H9 (cell line): ENCODE measurements around the gene TFCP2. TPM values are rescaled to one million over a fixed set of nuclear protein-coding genes. Genes with fewer than 3 reads are reported as not detected.

Experiments used
- DNase-seq: peaks from one replicate; pipeline ENCODE4 v3.0.0-alpha.2; 2017
- H2AFZ ChIP-seq: one replicate; pipeline ENCODE4 v1.6.1; 2013; ENCODE audit warnings: mild to moderate bottlenecking, low read length, control low read depth, moderate library complexity
- H2AK5ac ChIP-seq: 2 replicates; pipeline ENCODE4 v1.6.1; 2013; ENCODE audit warnings: low read length, control low read depth, mixed read lengths; ENCODE audit not compliant: insufficient read length
- H2BK120ac ChIP-seq: one replicate; pipeline ENCODE4 v1.6.1; 2013; ENCODE audit warnings: low read depth, mild to moderate bottlenecking, low read length, control low read depth, inconsistent platforms; ENCODE audit not compliant: poor library complexity, severe bottlenecking
- H2BK12ac ChIP-seq: 2 replicates; pipeline ENCODE4 v1.6.1; 2013; ENCODE audit warnings: low read length, control low read depth, mixed read lengths, low read depth; ENCODE audit not compliant: insufficient read length
- H2BK15ac ChIP-seq: 2 replicates; pipeline ENCODE4 v1.6.1; 2013; ENCODE audit warnings: low read depth, low read length, control low read depth
- H2BK20ac ChIP-seq: one replicate; pipeline ENCODE4 v1.6.1; 2013; ENCODE audit warnings: low read depth, mild to moderate bottlenecking, low read length, control low read depth, inconsistent platforms; ENCODE audit not compliant: poor library complexity, severe bottlenecking
- H2BK5ac ChIP-seq: 2 replicates; pipeline ENCODE4 v1.6.1; 2013; ENCODE audit warnings: low read length, control low read depth, mixed read lengths; ENCODE audit not compliant: insufficient read length
- H3K14ac ChIP-seq: 2 replicates; pipeline ENCODE4 v1.6.1; 2013; ENCODE audit warnings: low read length, control low read depth; ENCODE audit not compliant: insufficient read depth
- H3K18ac ChIP-seq: 2 replicates; pipeline ENCODE4 v1.6.1; 2013; ENCODE audit warnings: low read depth, mild to moderate bottlenecking, mixed read lengths, low read length, control low read depth; ENCODE audit not compliant: insufficient read length
- H3K23ac ChIP-seq: 2 replicates; pipeline ENCODE4 v1.6.1; 2013; ENCODE audit warnings: low read length, control low read depth, mixed read lengths, low read depth; ENCODE audit not compliant: insufficient read length
- H3K23me2 ChIP-seq: 2 replicates; pipeline ENCODE4 v1.6.1; 2013; ENCODE audit warnings: low read depth, mild to moderate bottlenecking, mixed read lengths, low read length, control low read depth; ENCODE audit not compliant: insufficient read length, poor library complexity, severe bottlenecking
- H3K27ac ChIP-seq: 2 replicates; pipeline ENCODE4 v1.5.1; 2013; ENCODE audit warnings: low read length, control low read depth, mixed read lengths, low read depth; ENCODE audit not compliant: insufficient read length
- H3K27me3 ChIP-seq: 2 replicates; pipeline ENCODE4 v1.6.1; 2013; ENCODE audit warnings: low read length, control low read depth, inconsistent platforms; ENCODE audit not compliant: insufficient read depth
- H3K4ac ChIP-seq: 2 replicates; pipeline ENCODE4 v1.6.1; 2013; ENCODE audit warnings: low read depth, mild to moderate bottlenecking, control low read depth, inconsistent platforms, low read length, moderate library complexity
- H3K4me1 ChIP-seq: 2 replicates; pipeline ENCODE4 v1.6.1; 2013; ENCODE audit warnings: low read length, control low read depth, inconsistent platforms; ENCODE audit not compliant: insufficient read depth
- H3K4me2 ChIP-seq: 2 replicates; pipeline ENCODE4 v1.6.1; 2013; ENCODE audit warnings: low read length, control low read depth, mixed read lengths; ENCODE audit not compliant: insufficient read length, insufficient read depth
- H3K56ac ChIP-seq: 2 replicates; pipeline ENCODE4 v1.6.1; 2013; ENCODE audit warnings: low read depth, mild to moderate bottlenecking, mixed read lengths, low read length, control low read depth; ENCODE audit not compliant: insufficient read length
- H3K79me1 ChIP-seq: 2 replicates; pipeline ENCODE4 v1.6.1; 2013; ENCODE audit warnings: low read depth, mild to moderate bottlenecking, moderate library complexity, low read length, control low read depth, inconsistent platforms; ENCODE audit not compliant: insufficient read depth, poor library complexity, severe bottlenecking
- H3K79me2 ChIP-seq: 2 replicates; pipeline ENCODE4 v1.6.1; 2013; ENCODE audit warnings: low read length, control low read depth, inconsistent platforms; ENCODE audit not compliant: insufficient read depth
- H3K9ac ChIP-seq: 2 replicates; pipeline ENCODE4 v1.6.1; 2013; ENCODE audit warnings: low read length, control low read depth, mixed read lengths; ENCODE audit not compliant: insufficient read length; ENCODE audit errors: extremely low read depth
- H3K9me3 ChIP-seq: one replicate; pipeline ENCODE4 v1.6.1; 2013; ENCODE audit warnings: low read depth, low read length, inconsistent platforms; ENCODE audit not compliant: control insufficient read depth
- H3T11ph ChIP-seq: one replicate; pipeline ENCODE4 v1.6.1; 2013; ENCODE audit warnings: mild to moderate bottlenecking, low read length, control low read depth, inconsistent platforms
- H4K20me1 ChIP-seq: one replicate; pipeline ENCODE4 v1.6.1; 2013; ENCODE audit not compliant: control insufficient read depth, insufficient read length, insufficient read depth
- H4K5ac ChIP-seq: 2 replicates; pipeline ENCODE4 v1.6.1; 2013; ENCODE audit warnings: low read depth, mild to moderate bottlenecking, mixed read lengths, low read length, control low read depth; ENCODE audit not compliant: insufficient read length
- H4K8ac ChIP-seq: replicated peaks from 2 replicates; pipeline ENCODE4 v1.6.1; 2013; ENCODE audit warnings: low read length, control low read depth, mixed read lengths, low read depth; ENCODE audit not compliant: insufficient read length
- H4K91ac ChIP-seq: 2 replicates; pipeline ENCODE4 v1.6.1; 2013; ENCODE audit warnings: low read depth, mild to moderate bottlenecking, moderate library complexity, mixed read lengths, low read length, control low read depth; ENCODE audit not compliant: insufficient read length
- H3K27ac Mint-ChIP-seq, 3 experiments: 2 replicates in 2 of 3; 3 replicates in 1 of 3; pipeline ENCODE4 v1.8.0; 2020 to 2021; ENCODE audit warnings: mixed read lengths in 3 of 3, mild to moderate bottlenecking in 1 of 3, moderate library complexity in 1 of 3
- H3K27me3 Mint-ChIP-seq: 2 replicates; pipeline ENCODE4 v1.8.0; 2021; ENCODE audit warnings: low read depth, mild to moderate bottlenecking, moderate library complexity, mixed read lengths
- H3K36me3 Mint-ChIP-seq, 3 experiments: 2 replicates in 2 of 3; 3 replicates in 1 of 3; pipeline ENCODE4 v1.8.0; 2020 to 2021; ENCODE audit warnings: low read depth in 3 of 3, mixed read lengths in 3 of 3; ENCODE audit not compliant: insufficient read depth in 1 of 3
- H3K4me1 Mint-ChIP-seq, 2 experiments: 2 replicates each; pipeline ENCODE4 v1.8.0; 2020; ENCODE audit warnings: mixed read lengths in 2 of 2
- H3K4me3 Mint-ChIP-seq, 2 experiments: 2 replicates in 1 of 2; 3 replicates in 1 of 2; pipeline ENCODE4 v1.8.0; 2020 to 2021; ENCODE audit warnings: mild to moderate bottlenecking in 2 of 2, mixed read lengths in 2 of 2, moderate library complexity in 1 of 2
- H3K9me3 Mint-ChIP-seq, 2 experiments: 2 replicates in 1 of 2; 3 replicates in 1 of 2; pipeline ENCODE4 v1.8.0; 2020; ENCODE audit warnings: mild to moderate bottlenecking in 2 of 2, mixed read lengths in 2 of 2, moderate library complexity in 1 of 2
- WGBS: extraction: QIAGEN DNeasy Blood & Tissue Kit; methylation state at CpG from one replicate; pipeline ENCODE4 v1.1.7; 2013; ENCODE audit warnings: missing lambda C conversion rate, low lambda C conversion rate, mixed read lengths; ENCODE audit not compliant: insufficient read length; ENCODE audit errors: extremely low coverage; 5-methylcytosine and 5-hydroxymethylcytosine counted together
- total RNA-seq: library from RNA; stranded (reverse); gene quantifications from 2 replicates; pipeline ENCODE4 v1.2.1, GENCODE V29; 2021
- TF ChIP-seq, protein P1 (sequence below): fragments of 200-600 bp; sonication (generic); conservative IDR thresholded peaks from 3 replicates; pipeline ENCODE4 v1.8.0; 2021; ENCODE audit warnings: antibody characterized with exemption, mild to moderate bottlenecking

The TFCP2 gene
- total RNA-seq, 1 experiment from 2014 or later, result 27.1 TPM

DNA sequence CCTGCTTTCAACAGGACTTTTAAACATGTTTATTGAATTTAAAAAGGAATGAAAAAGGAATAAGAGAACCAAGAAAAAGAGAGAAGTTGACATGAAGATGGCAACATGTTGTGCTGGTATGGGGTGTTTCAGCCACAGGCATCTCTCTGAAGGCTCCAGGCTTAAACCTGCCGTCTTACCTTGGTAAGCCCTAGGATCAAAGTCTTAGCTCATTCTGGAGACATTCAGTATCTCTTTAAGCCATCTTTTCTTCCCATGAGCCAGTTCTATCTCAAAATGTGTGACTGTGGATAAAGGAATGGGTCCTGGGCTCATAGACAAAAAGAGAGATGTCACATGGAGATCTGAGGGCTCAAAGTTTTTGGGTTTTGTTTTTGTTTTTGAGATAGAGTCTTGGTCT is 1.6 kb upstream of the TFCP2 start:
- Histone ChIP-seq H3K23me2 (peaks cover 10% of the 10 kb centered on the region), H2BK5ac (no peak overlapping the region), H3K79me1 (no peaks in the 10 kb centered on the region), H3K23ac (no peak overlapping the region), H3K27ac (no peak overlapping the region), H3K4ac (no peak overlapping the region), H3K14ac (no peak overlapping the region), H3K79me2 (peaks cover 10% of the 10 kb centered on the region; the same call in 1 of the 2 replicates), H2AFZ (no peak overlapping the region), H3K9me3 (no peaks in the 10 kb centered on the region), H4K8ac (no peak overlapping the region), H2BK20ac (no peak overlapping the region), H2BK120ac (no peak overlapping the region), H3K18ac (no peak overlapping the region), H3K9ac (no peak overlapping the region), H2BK12ac (no peak overlapping the region), H2BK15ac (no peak overlapping the region), H3K4me1 (no peaks in the 10 kb centered on the region), H2AK5ac (no peak overlapping the region), H3K4me2 (no peak overlapping the region), H4K91ac (no peak overlapping the region), H3T11ph (no peak overlapping the region), H3K56ac (no peak overlapping the region), H3K27me3 (no peaks in the 10 kb centered on the region), H4K20me1 (no peaks in the 10 kb centered on the region), H4K5ac (no peak overlapping the region)
- DNase-seq, result no peak
- WGBS, result no CpG with 5 or more reads among the region's 1 CpG
- Mint-ChIP-seq H3K27me3 (peaks cover 3% of the 10 kb centered on the region; the same call in 1 of the 2 replicates), H3K27ac (no peak overlapping the region), H3K9me3 (no peaks in the 10 kb centered on the region), H3K4me1 (0 out of 4 replicates have a peak, but pooled peaks cover 0 to 2% of the 10 kb centered on the region in 2 experiments), H3K4me3 (no peak overlapping the region), H3K36me3 (peaks cover 0 to 7% (median 2%) of the 10 kb centered on the region in 3 experiments; a peak in 5 of 7 replicates)
- TF ChIP-seq, protein P1, sequence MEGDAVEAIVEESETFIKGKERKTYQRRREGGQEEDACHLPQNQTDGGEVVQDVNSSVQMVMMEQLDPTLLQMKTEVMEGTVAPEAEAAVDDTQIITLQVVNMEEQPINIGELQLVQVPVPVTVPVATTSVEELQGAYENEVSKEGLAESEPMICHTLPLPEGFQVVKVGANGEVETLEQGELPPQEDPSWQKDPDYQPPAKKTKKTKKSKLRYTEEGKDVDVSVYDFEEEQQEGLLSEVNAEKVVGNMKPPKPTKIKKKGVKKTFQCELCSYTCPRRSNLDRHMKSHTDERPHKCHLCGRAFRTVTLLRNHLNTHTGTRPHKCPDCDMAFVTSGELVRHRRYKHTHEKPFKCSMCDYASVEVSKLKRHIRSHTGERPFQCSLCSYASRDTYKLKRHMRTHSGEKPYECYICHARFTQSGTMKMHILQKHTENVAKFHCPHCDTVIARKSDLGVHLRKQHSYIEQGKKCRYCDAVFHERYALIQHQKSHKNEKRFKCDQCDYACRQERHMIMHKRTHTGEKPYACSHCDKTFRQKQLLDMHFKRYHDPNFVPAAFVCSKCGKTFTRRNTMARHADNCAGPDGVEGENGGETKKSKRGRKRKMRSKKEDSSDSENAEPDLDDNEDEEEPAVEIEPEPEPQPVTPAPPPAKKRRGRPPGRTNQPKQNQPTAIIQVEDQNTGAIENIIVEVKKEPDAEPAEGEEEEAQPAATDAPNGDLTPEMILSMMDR, result no peak
